Small intestine (tissue), 7 donors: Measurements from ENCODE around the gene RPA1. TPM values are rescaled to one million over a fixed set of nuclear protein-coding genes. Genes with fewer than 3 reads are reported as not detected.
A peak's percentile ranks its signal among the peaks of the same experiment; 100 is the strongest.

Experiments used
- DNase-seq, 2 donors: peaks; one replicate each; pipeline versions ENCODE4 v3.0.0 to v3.0.0-alpha.2; 2013
- FAIRE-seq: peaks from 2 replicates; lab custom pipeline; 2012; peaks lifted over from hg19 to GRCh38; lab: Jason Lieb, UNC
- H3K27ac ChIP-seq, 3 donors: one replicate each; pipeline ENCODE4 v1.5.1; 2013; ENCODE audit warnings: low read length in 2 of 3, mild to moderate bottlenecking in 2 of 3, control low read depth in 1 of 3, inconsistent platforms in 1 of 3, low read depth in 1 of 3, moderate library complexity in 1 of 3
- H3K27me3 ChIP-seq, 3 donors: one replicate each; pipeline ENCODE4 v1.6.1; 2013; ENCODE audit warnings: low read length in 3 of 3, inconsistent platforms in 1 of 3; ENCODE audit not compliant: control insufficient read depth in 3 of 3, insufficient read depth in 3 of 3
- H3K36me3 ChIP-seq, 3 donors: one replicate each; pipeline ENCODE4 v1.6.1; 2013; ENCODE audit warnings: low read length in 3 of 3, inconsistent platforms in 1 of 3, low read depth in 1 of 3, mild to moderate bottlenecking in 1 of 3, moderate library complexity in 1 of 3; ENCODE audit not compliant: control insufficient read depth in 3 of 3, insufficient read depth in 2 of 3
- H3K4me1 ChIP-seq, 3 donors: one replicate each; pipeline ENCODE4 v1.6.1; 2013; ENCODE audit warnings: low read length in 2 of 3, inconsistent platforms in 1 of 3, low read depth in 1 of 3, mild to moderate bottlenecking in 1 of 3, moderate library complexity in 1 of 3; ENCODE audit not compliant: control insufficient read depth in 3 of 3, insufficient read depth in 2 of 3
- H3K4me3 ChIP-seq, 3 donors: one replicate each; pipeline ENCODE4 v1.5.1; 2013; ENCODE audit warnings: low read length in 3 of 3, control low read depth in 1 of 3, inconsistent platforms in 1 of 3, low read depth in 1 of 3, mild to moderate bottlenecking in 1 of 3, moderate library complexity in 1 of 3
- H3K9me3 ChIP-seq, 2 donors: one replicate each; pipeline ENCODE4 v1.6.1; 2013; ENCODE audit warnings: low read depth in 1 of 2, low read length in 1 of 2; ENCODE audit not compliant: control insufficient read depth in 2 of 2, insufficient read depth in 1 of 2
- WGBS, 3 donors: extraction: QIAGEN DNeasy Blood & Tissue Kit; methylation state at CpG; one replicate each; pipeline ENCODE4 v1.1.7; 2013; 5-methylcytosine and 5-hydroxymethylcytosine counted together
- polyA plus RNA-seq, 4 donors: library from polyadenylated mRNA; stranded (reverse) in 3 of 4; unstranded in 1 of 4; fragments of 200-250 nt in 3 of 4; fragments of 120-200 nt in 1 of 4; gene quantifications; one replicate each; pipeline versions ENCODE4 v1.2.1 to v1.2.3, GENCODE V29; 2013
- donor health status: healthy with polysubstance abuse.
- donor health status: control.
- donor health status: control.
- donor health status: Bipolar disorder and iron deficiency.
- donor health status: healthy.

The RPA1 gene
- polyA plus RNA-seq, 4 donors: 21.2 to 68.8 (median 27.3) TPM

GRCh38 chr17:1909985-1910384 lies 80.2 kb downstream of the RPA1 start:
- Histone ChIP-seq H3K4me1 (peaks cover 0 to 7% (median 0%) of the 10 kb centered on the region in 3 donors), H3K36me3 (no peaks in the 10 kb centered on the region), H3K4me3 (no peak overlapping the region), H3K27ac (no peak overlapping the region), H3K27me3 (peaks cover 0 to 75% (median 14%) of the 10 kb centered on the region in 3 donors), H3K9me3 (no peaks in the 10 kb centered on the region)
- FAIRE-seq: no peak
- no peak for DNase-seq
- WGBS, 3 donors: 36 to 64% (median 45%) methylated on average over 3 of the region's 3 CpGs

GRCh38 chr17:1912146-1912545 lies 82.3 kb downstream of the RPA1 start:
- H3K4me1 ChIP-seq: peaks cover 0 to 13% (median 3%) of the 10 kb centered on the region in 3 donors
- no peak overlapping the region for H3K27ac ChIP-seq
- DNase-seq: no peak
- H3K4me3 ChIP-seq: no peak overlapping the region
- 54 to 59% (median 58%) methylated on average over 7 of the region's 7 CpGs for WGBS, 3 donors
- no peak for FAIRE-seq
- H3K36me3 ChIP-seq: no peaks in the 10 kb centered on the region
- no peaks in the 10 kb centered on the region for H3K9me3 ChIP-seq
- peaks cover 0 to 76% (median 9%) of the 10 kb centered on the region in 3 donors for H3K27me3 ChIP-seq

- H3K27me3 ChIP-seq: peaks cover 0 to 62% (median 6%) of the 10 kb centered on the region in 3 donors
- no peaks in the 10 kb centered on the region for H3K36me3 ChIP-seq
- no peak overlapping the region for H3K27ac ChIP-seq
- FAIRE-seq: no peak
- no peaks in the 10 kb centered on the region for H3K9me3 ChIP-seq
- H3K4me3 ChIP-seq: no peak overlapping the region
- 73 to 88% (median 83%) methylated on average over 14 of the region's 14 CpGs for WGBS, 3 donors
- H3K4me1 ChIP-seq: peaks cover 0 to 9% (median 3%) of the 10 kb centered on the region in 3 donors
- no peak for DNase-seq
Observed at GRCh38 chr17:1913702-1914101, 83.9 kb downstream of the RPA1 start.

- DNase-seq (no peak), FAIRE-seq (no peak)
- WGBS, 3 donors: 55 to 60% (median 56%) methylated on average over 8 of the region's 8 CpGs
Observed at GRCh38 chr17:1914661-1915083, 84.9 kb downstream of the RPA1 start.

GRCh38 chr17:1915889-1916288 lies 86.1 kb downstream of the RPA1 start:
- DNase-seq (no peak), FAIRE-seq (no peak)

More at GRCh38 chr17:1914661-1915083, 84.9 kb downstream of the RPA1 start:
- Histone ChIP-seq H3K4me1 (peaks cover 0 to 9% (median 3%) of the 10 kb centered on the region in 3 donors), H3K27ac (no peak overlapping the region), H3K27me3 (peaks cover 0 to 58% (median 6%) of the 10 kb centered on the region in 3 donors), H3K36me3 (no peaks in the 10 kb centered on the region), H3K4me3 (no peak overlapping the region), H3K9me3 (no peaks in the 10 kb centered on the region)

GRCh38 chr17:1916316-1916715 lies 86.5 kb downstream of the RPA1 start:
- Histone ChIP-seq H3K27ac (no peak overlapping the region), H3K27me3 (peaks cover 0 to 51% (median 6%) of the 10 kb centered on the region in 3 donors), H3K4me3 (no peak overlapping the region), H3K4me1 (peaks cover 0 to 9% (median 3%) of the 10 kb centered on the region in 3 donors), H3K9me3 (no peaks in the 10 kb centered on the region), H3K36me3 (no peaks in the 10 kb centered on the region)
- FAIRE-seq (no peak), DNase-seq (no peak)
- WGBS, 3 donors: 25 to 51% (median 41%) methylated on average over 14 of the region's 14 CpGs

More at GRCh38 chr17:1915889-1916288, 86.1 kb downstream of the RPA1 start:
- H3K4me3 ChIP-seq: no peak overlapping the region
- peaks cover 0 to 51% (median 6%) of the 10 kb centered on the region in 3 donors for H3K27me3 ChIP-seq
- no peak overlapping the region for H3K27ac ChIP-seq
- no peaks in the 10 kb centered on the region for H3K9me3 ChIP-seq
- H3K36me3 ChIP-seq: no peaks in the 10 kb centered on the region
- 61 to 65% (median 62%) methylated on average over 12 of the region's 12 CpGs for WGBS, 3 donors
- peaks cover 0 to 9% (median 3%) of the 10 kb centered on the region in 3 donors for H3K4me1 ChIP-seq

GRCh38 chr17:1916963-1917715 lies 87.3 kb downstream of the RPA1 start:
- H3K27ac ChIP-seq: no peak overlapping the region
- FAIRE-seq: no peak
- H3K4me3 ChIP-seq: no peak overlapping the region
- peak in 1 of 2 donors; percentile 40 for DNase-seq
- peaks cover 0 to 46% (median 3%) of the 10 kb centered on the region in 3 donors for H3K27me3 ChIP-seq
- H3K9me3 ChIP-seq: no peaks in the 10 kb centered on the region
- 24 to 66% (median 52%) methylated on average over 29 of the region's 29 CpGs for WGBS, 3 donors
- peaks cover 0 to 9% (median 3%) of the 10 kb centered on the region in 3 donors for H3K4me1 ChIP-seq
- no peaks in the 10 kb centered on the region for H3K36me3 ChIP-seq

- FAIRE-seq: no peak
- Histone ChIP-seq H3K9me3 (no peaks in the 10 kb centered on the region), H3K4me3 (no peak overlapping the region), H3K27ac (no peak overlapping the region), H3K4me1 (peaks cover 0 to 9% (median 3%) of the 10 kb centered on the region in 3 donors), H3K27me3 (peaks cover 0 to 35% (median 3%) of the 10 kb centered on the region in 3 donors), H3K36me3 (no peaks in the 10 kb centered on the region)
- no peak for DNase-seq
- WGBS, 3 donors: 92 to 94% (median 93%) methylated on average over 29 of the region's 29 CpGs
Observed at GRCh38 chr17:1918346-1919162, 88.7 kb downstream of the RPA1 start.
